Keratinocyte (primary cell): ENCODE measurements around the gene NTHL1.

Experiments
- CTCF ChIP-seq, 3 experiments: IDR thresholded peaks in 1 of 3; conservative IDR thresholded peaks in 1 of 3; optimal IDR thresholded peaks in 1 of 3; 2 replicates in 2 of 3; 3 replicates in 1 of 3; pipeline versions ENCODE3 to v1.5.1; 2011; ENCODE audit warnings: low read length in 3 of 3, mild to moderate bottlenecking in 3 of 3, moderate library complexity in 2 of 3, control low read depth in 1 of 3, inconsistent platforms in 1 of 3; ENCODE audit not compliant: insufficient read depth in 2 of 3; ENCODE audit errors: extremely low read depth in 1 of 3
- EZH2 ChIP-seq: IDR thresholded peaks from one replicate; pipeline ENCODE4 v1.6.1; 2012; ENCODE audit warnings: inconsistent platforms, mild to moderate bottlenecking, low read length, moderate library complexity

- TF ChIP-seq EZH2 (no peak), CTCF (optimal IDR thresholded peaks at IDR 0.05 in 1 of 3, IDR thresholded peaks at IDR 0.05 in 1 of 3, conservative IDR thresholded peaks at IDR 0.05 in 1 of 3; ENCODE audit: extremely low read depth in 1 of 3, insufficient read depth in 2 of 3, low read length in 3 of 3) (no peak)
Measured at GRCh38 chr16:2001456-2002355, 45.9 kb downstream of the NTHL1 start.
